IMR-90 (cell line): ENCODE data around the gene UNKL. TPM values are rescaled to one million over a fixed set of nuclear protein-coding genes. Genes with fewer than 3 reads are reported as not detected.

Source experiments
- ATAC-seq: fragments of 200-7000 bp; cut with Tn5 transposase; 2 replicates; pipeline ENCODE4 v1.9.1; 2020; ENCODE audit warnings: low read depth, mild to moderate bottlenecking, moderate library complexity
- BruUV-seq: library from RNA; stranded (reverse); fragments of 400-500 nt; replicated peaks from 2 replicates; lab custom pipeline; 2021; lab: Mats Ljungman, UMichigan
- CTCF ChIA-PET: fragments of 300-600 bp; formaldehyde crosslinking; extraction: SDS; loops from one replicate; lab custom pipeline; 2021; ENCODE audit warnings: antibody characterized with exemption; lab: Yijun Ruan, JAX
- POLR2A ChIA-PET: fragments of 300-600 bp; sonication (Branson Sonifier 250); formaldehyde crosslinking; loops from one replicate; lab custom pipeline; 2022; ENCODE audit warnings: antibody characterized with exemption; ENCODE audit not compliant: unreplicated experiment; lab: Charles Lee
- DNase-seq: peaks from one replicate; pipeline ENCODE4 v3.0.0; 2013
- H2AFZ ChIP-seq: replicated peaks from 2 replicates; pipeline ENCODE3; 2013; ENCODE audit warnings: low read length, mild to moderate bottlenecking; ENCODE audit not compliant: poor library complexity
- H2AK5ac ChIP-seq: 2 replicates; pipeline ENCODE4 v1.6.1; 2013; ENCODE audit warnings: low read depth, low read length, inconsistent platforms
- H2AK9ac ChIP-seq: replicated peaks from 2 replicates; pipeline ENCODE3; 2013; ENCODE audit warnings: mild to moderate bottlenecking, low read depth, low read length, moderate library complexity; ENCODE audit not compliant: poor library complexity
- H2BK120ac ChIP-seq: 2 replicates; pipeline ENCODE4 v1.6.1; 2013; ENCODE audit warnings: low read depth, low read length, inconsistent platforms
- H2BK15ac ChIP-seq: 3 replicates; pipeline ENCODE4 v1.6.1; 2013; ENCODE audit warnings: low read depth, low read length, inconsistent platforms
- H2BK20ac ChIP-seq: 2 replicates; pipeline ENCODE4 v1.6.1; 2013; ENCODE audit warnings: low read depth, mild to moderate bottlenecking, inconsistent platforms, low read length, moderate library complexity
- H2BK5ac ChIP-seq: 2 replicates; pipeline ENCODE4 v1.6.1; 2013; ENCODE audit warnings: mild to moderate bottlenecking, low read depth, low read length, inconsistent platforms; ENCODE audit not compliant: poor library complexity, severe bottlenecking
- H3K14ac ChIP-seq: replicated peaks from 2 replicates; pipeline ENCODE4 v1.6.1; 2013; ENCODE audit warnings: low read depth, low read length, inconsistent platforms
- H3K18ac ChIP-seq: 2 replicates; pipeline ENCODE4 v1.6.1; 2013; ENCODE audit warnings: low read depth, low read length, control low read depth
- H3K23ac ChIP-seq: 2 replicates; pipeline ENCODE4 v1.6.1; 2013; ENCODE audit warnings: low read depth, low read length, inconsistent platforms
- H3K27ac ChIP-seq: 2 replicates; pipeline ENCODE4 v1.5.1; 2013; ENCODE audit warnings: mild to moderate bottlenecking, control low read depth, low read length; ENCODE audit not compliant: insufficient read depth
- H3K27me3 ChIP-seq: 2 replicates; pipeline ENCODE4 v1.6.1; 2013; ENCODE audit warnings: low read length; ENCODE audit not compliant: control insufficient read depth, insufficient read depth
- H3K36me3 ChIP-seq: 2 replicates; pipeline ENCODE4 v1.6.1; 2013; ENCODE audit warnings: low read length, mixed read lengths; ENCODE audit not compliant: control insufficient read depth, insufficient read depth
- H3K4ac ChIP-seq: 2 replicates; pipeline ENCODE4 v1.6.1; 2013; ENCODE audit warnings: low read depth, low read length, inconsistent platforms
- H3K4me1 ChIP-seq: 2 replicates; pipeline ENCODE4 v1.6.1; 2013; ENCODE audit warnings: low read length, mixed read lengths; ENCODE audit not compliant: control insufficient read depth, insufficient read depth
- H3K4me2 ChIP-seq: 2 replicates; pipeline ENCODE4 v1.6.1; 2013; ENCODE audit warnings: low read depth, mild to moderate bottlenecking, control low read depth, low read length, moderate library complexity
- H3K4me3 ChIP-seq: 2 replicates; pipeline ENCODE4 v1.5.1; 2013; ENCODE audit warnings: low read depth, mild to moderate bottlenecking, control low read depth, low read length, moderate library complexity; ENCODE audit not compliant: insufficient read depth
- H3K56ac ChIP-seq: 2 replicates; pipeline ENCODE4 v1.6.1; 2013; ENCODE audit warnings: low read length, inconsistent platforms; ENCODE audit not compliant: insufficient read depth; ENCODE audit errors: extremely low read depth
- H3K79me1 ChIP-seq, 2 experiments: 2 replicates each; pipeline ENCODE4 v1.6.1; 2013; ENCODE audit warnings: low read length in 2 of 2, inconsistent platforms in 1 of 2, low read depth in 1 of 2
- H3K9ac ChIP-seq: 2 replicates; pipeline ENCODE4 v1.6.1; 2013; ENCODE audit warnings: low read depth, low read length, control low read depth
- H3K9me1 ChIP-seq: 2 replicates; pipeline ENCODE4 v1.6.1; 2013; ENCODE audit warnings: low read length, inconsistent platforms; ENCODE audit not compliant: insufficient read depth
- H3K9me3 ChIP-seq: 2 replicates; pipeline ENCODE4 v1.6.1; 2013; ENCODE audit warnings: low read length; ENCODE audit not compliant: control insufficient read depth, insufficient read depth
- H4K20me1 ChIP-seq: 2 replicates; pipeline ENCODE4 v1.6.1; 2013; ENCODE audit warnings: low read length, inconsistent platforms; ENCODE audit not compliant: insufficient read depth
- H4K5ac ChIP-seq: 2 replicates; pipeline ENCODE4 v1.6.1; 2013; ENCODE audit warnings: mild to moderate bottlenecking, low read depth, low read length, control low read depth
- H4K8ac ChIP-seq, 2 experiments: 2 replicates each; pipeline ENCODE4 v1.6.1; 2013; ENCODE audit warnings: low read depth in 2 of 2, low read length in 2 of 2, control low read depth in 1 of 2, inconsistent platforms in 1 of 2
- H4K91ac ChIP-seq: 2 replicates; pipeline ENCODE4 v1.6.1; 2013; ENCODE audit warnings: low read depth, low read length, inconsistent platforms; ENCODE audit not compliant: insufficient read depth
- CEBPB ChIP-seq: IDR thresholded peaks from 2 replicates; pipeline ENCODE4 v1.6.1; 2012; ENCODE audit warnings: low read depth, low read length, improper control_type of control experiment
- CTCF ChIP-seq: conservative IDR thresholded peaks from 2 replicates; pipeline ENCODE4 v1.5.1; 2012; ENCODE audit warnings: mild to moderate bottlenecking, low read depth, low read length, improper control_type of control experiment
- FOS ChIP-seq: fragments of 150-350 bp; IDR thresholded peaks from 2 replicates; pipeline ENCODE4 v1.6.1; 2016; ENCODE audit warnings: low read depth, low read length
- MAZ ChIP-seq: IDR thresholded peaks from 2 replicates; pipeline ENCODE4 v1.6.1; 2012; ENCODE audit warnings: low read depth, mild to moderate bottlenecking, low read length, improper control_type of control experiment, moderate library complexity, borderline replicate concordance
- WGBS, 2 experiments: methylation state at CpG; one replicate each; pipeline versions ENCODE4 v1.1.5 to v1.1.7; 2013; ENCODE audit warnings: missing lambda C conversion rate in 2 of 2; ENCODE audit not compliant: insufficient read length in 1 of 2; ENCODE audit errors: extremely low coverage in 2 of 2; 5-methylcytosine and 5-hydroxymethylcytosine counted together
- dilution Hi-C: fragments of 300-500 bp; cut with HindIII; formaldehyde crosslinking; loops from one replicate; pipeline ENCODE4 v1.14.3; 2018; ENCODE audit warnings: low sequenced_read_pairs; ENCODE audit not compliant: unreplicated experiment
- in situ Hi-C: fragments of 300-500 bp; cut with MboI; formaldehyde crosslinking; loops from 3 replicates; pipeline ENCODE4 v1.14.3; 2019; ENCODE audit warnings: low sequenced_read_pairs, inconsistent platforms, mixed read lengths
- intact Hi-C: fragments of 100-400 bp; cut with micrococcal nuclease; formaldehyde crosslinking; loops from 2 replicates; pipeline ENCODE4 v1.10.0; 2022
- polyA plus RNA-seq, 3 experiments: library from polyadenylated mRNA; depleted of rRNA; stranded (reverse); fragments of >200 nt; gene quantifications; 2 replicates each; pipeline ENCODE4 v1.2.3, GENCODE V29; 2012; ENCODE audit warnings: low replicate concordance in 1 of 3
- total RNA-seq: library from RNA; depleted of rRNA; stranded (reverse); fragments of >200 nt; gene quantifications from 2 replicates; pipeline ENCODE4 v1.2.3, GENCODE V29; 2012

UNKL gene
- total and polyA plus RNA-seq, 2 of the 4 experiments (the other 2 are of a cell fraction) = 4.1 to 13.3 TPM

- no TSS peak for BruUV-seq
- H3K56ac ChIP-seq = no peak overlapping the region
- no peak overlapping the region for H2BK20ac ChIP-seq
- WGBS, 2 experiments = 97% methylated on average over 17 of the region's 29 CpGs; no CpG with 5 or more reads in 1 of the 2 experiments
- TF ChIP-seq FOS = no peak
- TF ChIP-seq CTCF = no peak
- TF ChIP-seq CEBPB = no peak
- TF ChIP-seq MAZ = no peak
- dilution Hi-C loops = no loop called here
- ChIA-PET CTCF (no interaction called here), POLR2A (no interaction called here)
- no peak overlapping the region for H3K9ac ChIP-seq
- H4K20me1 ChIP-seq = no peaks in the 10 kb centered on the region
- no peak overlapping the region for H3K27ac ChIP-seq
- no peak overlapping the region for H4K5ac ChIP-seq
- H2BK120ac ChIP-seq = no peak overlapping the region
- H3K79me1 ChIP-seq = no peaks in the 10 kb centered on the region
- no peaks in the 10 kb centered on the region for H3K27me3 ChIP-seq
- peaks cover 50% of the 10 kb centered on the region for H3K36me3 ChIP-seq
- no peaks in the 10 kb centered on the region for H3K9me1 ChIP-seq
- no peaks in the 10 kb centered on the region for H3K9me3 ChIP-seq
- in situ Hi-C loops = no loop called here
- H2AFZ ChIP-seq = no peak overlapping the region
- H3K4ac ChIP-seq = no peak overlapping the region
- intact Hi-C loops = no loop called here
- H4K8ac ChIP-seq = no peak overlapping the region
- no peak overlapping the region for H3K4me2 ChIP-seq
- no peak overlapping the region for H3K4me3 ChIP-seq
- ATAC-seq (no peak), DNase-seq (no peak)
- H4K91ac ChIP-seq = no peak overlapping the region
- no peak overlapping the region for H2BK15ac ChIP-seq
- H2AK5ac ChIP-seq = no peak overlapping the region
- H3K14ac ChIP-seq = no peak overlapping the region
- no peak overlapping the region for H3K18ac ChIP-seq
- H3K4me1 ChIP-seq = no peaks in the 10 kb centered on the region
- H2BK5ac ChIP-seq = no peak overlapping the region
- no peak overlapping the region for H2AK9ac ChIP-seq
- no peak overlapping the region for H3K23ac ChIP-seq
Observed at GRCh38 chr16:1450218-1450617, 35.7 kb upstream of the UNKL start.
